Activated CD4-positive, alpha-beta T cell treated with anti-CD3 and anti-CD28 coated beads for 4 hours (primary cell): ENCODE data around the gene PRRG2.

ENCODE experiments used
- DNase-seq, 2 donors: peaks; one replicate each; pipeline ENCODE4 v3.0.0-alpha.2; 2020

Gene PRRG2

GRCh38 chr19:49557641-49558325 is 23.3 kb upstream of the PRRG2 start:
- no peak for DNase-seq

DNA sequence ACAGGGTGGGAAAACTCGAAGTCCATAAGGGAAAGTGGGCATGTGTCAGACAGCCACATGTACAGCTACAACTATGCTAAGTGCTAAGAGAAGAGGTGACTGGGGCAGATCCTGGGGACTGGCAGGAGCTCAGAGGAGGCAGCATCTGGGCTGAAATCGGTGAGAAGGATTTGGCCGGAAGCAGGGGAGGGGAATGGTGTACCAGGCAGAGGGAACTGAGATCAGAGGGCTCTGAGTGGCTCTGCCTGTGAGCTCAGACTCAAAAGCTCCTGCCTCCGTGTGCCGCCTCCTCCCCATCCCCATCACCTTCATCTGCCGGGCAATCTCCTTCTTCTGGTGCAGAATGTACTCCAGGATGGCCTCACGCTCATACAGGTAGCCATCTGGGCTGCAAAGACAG is 22.5 kb upstream of the PRRG2 start:
- peak; percentile 18 to 32 for DNase-seq

- no peak for DNase-seq
Observed at GRCh38 chr19:49559443-49559842, 21.7 kb upstream of the PRRG2 start.

- no peak for DNase-seq
Observed at GRCh38 chr19:49559928-49560327, 21.2 kb upstream of the PRRG2 start.

- DNase-seq: peak; percentile 43 to 44
Observed at GRCh38 chr19:49560358-49560900, 20.7 kb upstream of the PRRG2 start.

GRCh38 chr19:49564616-49565045 is 16.5 kb upstream of the PRRG2 start:
- DNase-seq: peak; percentile 45 to 58

DNA sequence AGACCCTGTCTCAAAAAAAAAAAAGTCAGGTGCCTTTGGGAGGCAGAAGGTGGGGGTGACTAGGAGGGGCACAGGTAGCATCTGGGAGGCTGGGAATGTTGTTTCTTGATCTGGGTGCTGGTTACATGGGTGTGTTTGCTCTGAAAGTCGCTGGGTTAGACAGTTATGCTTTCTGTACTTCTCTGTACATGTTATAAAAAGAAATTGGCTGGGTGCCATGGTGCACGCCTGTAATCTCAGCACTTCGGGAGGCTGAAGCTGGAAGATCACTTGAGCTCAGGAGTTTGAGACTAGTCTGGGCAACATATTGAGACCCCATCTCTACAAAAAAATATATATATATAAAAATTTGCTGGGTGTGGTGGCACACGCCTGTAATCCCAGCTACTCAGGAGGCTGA is 15.9 kb upstream of the PRRG2 start:
- peak in 1 of 2 donors; percentile 23 for DNase-seq

- no peak for DNase-seq
Observed at GRCh38 chr19:49566302-49566701, 14.8 kb upstream of the PRRG2 start.

DNA sequence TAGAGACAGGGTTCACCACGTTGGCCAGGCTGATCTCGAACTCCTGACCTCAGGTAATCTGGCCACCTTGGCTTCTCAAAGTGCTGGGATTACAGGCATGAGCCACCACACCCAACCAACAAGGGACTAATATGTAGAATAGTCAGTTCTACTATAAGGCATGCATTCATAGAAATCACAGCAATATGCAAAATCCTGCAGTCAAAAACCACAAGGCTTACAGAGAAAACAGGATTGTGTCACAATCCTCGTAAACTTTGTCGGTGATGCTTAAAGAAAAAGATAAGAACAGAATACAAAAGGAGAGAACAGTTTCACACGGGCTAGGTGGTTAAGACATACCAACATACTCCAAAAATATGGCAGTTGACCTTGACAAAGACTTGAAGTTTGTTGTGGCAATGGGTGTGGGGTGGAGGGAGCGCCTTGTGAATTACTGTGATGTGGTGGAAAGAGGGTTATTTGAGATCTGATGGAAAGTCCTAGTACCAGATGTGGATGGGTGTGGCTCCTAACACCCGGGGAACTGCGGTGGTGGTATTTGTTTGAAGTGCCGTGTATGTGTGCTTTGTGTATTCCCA is 13.2 kb upstream of the PRRG2 start:
- DNase-seq: peak; percentile 56 to 65

DNA sequence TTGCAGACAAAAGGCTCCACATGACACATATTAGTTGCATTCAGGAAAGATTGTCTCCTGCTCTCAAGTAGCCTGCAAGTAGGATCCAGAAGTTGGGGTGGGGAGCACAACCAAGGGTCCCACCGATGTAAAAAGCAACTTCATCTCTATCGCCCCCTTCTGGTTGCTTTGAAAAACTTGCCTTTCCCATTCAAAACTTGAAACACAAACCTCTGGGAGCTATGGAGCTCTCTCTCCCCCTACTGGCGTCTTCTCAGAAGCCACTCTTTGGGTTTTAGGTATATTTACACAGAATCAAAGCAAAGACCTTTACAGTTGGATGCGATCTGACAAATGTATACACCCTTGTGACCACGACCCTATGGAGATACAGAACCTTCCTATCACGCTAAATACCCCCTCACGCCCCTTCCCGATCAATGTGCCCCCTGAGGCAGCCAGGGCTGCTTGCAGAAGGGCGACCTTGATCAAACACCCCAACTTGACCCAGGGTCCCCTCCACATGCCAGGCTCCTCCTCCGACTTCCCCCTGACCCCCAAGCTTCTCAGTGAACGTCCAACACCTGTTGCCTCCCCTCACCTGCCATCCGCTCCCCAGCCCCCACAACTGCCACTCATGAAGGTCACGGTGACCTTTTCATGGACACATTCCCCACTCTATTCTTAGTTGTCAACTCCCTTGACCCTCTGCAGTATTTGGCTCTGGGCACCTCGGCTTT is 10.8 kb upstream of the PRRG2 start:
- peak; percentile 65 to 78 for DNase-seq

- peak; percentile 24 to 50 for DNase-seq
Observed at GRCh38 chr19:49570997-49571676, 10.0 kb upstream of the PRRG2 start.

- no peak for DNase-seq
Observed at GRCh38 chr19:49573009-49573408, 8.1 kb upstream of the PRRG2 start.

GRCh38 chr19:49573425-49573824 is 7.7 kb upstream of the PRRG2 start:
- no peak for DNase-seq

DNA sequence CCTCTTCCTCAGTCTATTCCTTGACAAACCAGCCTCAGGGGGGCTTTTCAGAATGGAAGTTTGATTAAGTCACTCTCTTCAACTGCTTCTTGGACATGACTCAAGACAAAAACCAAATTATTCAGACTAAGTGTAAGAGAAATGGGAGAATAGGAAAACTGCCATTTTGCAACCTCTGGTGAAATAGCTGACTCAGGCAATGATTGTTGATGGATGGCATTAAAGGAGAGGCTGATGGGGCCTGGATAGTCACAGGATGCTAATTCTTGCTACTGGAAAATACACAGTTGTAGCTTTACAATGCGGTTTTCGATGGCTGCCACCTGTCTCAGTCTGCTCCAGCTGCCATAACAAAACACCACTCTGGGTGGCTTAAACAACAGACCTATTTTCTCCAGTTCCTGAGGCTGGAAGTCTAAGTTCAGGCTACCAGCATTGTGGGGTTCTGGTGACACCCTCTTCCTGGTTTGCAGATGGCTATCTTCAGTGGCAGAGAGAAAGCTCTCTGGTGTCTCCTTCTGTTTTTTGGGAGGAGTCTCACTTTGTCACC is 6.8 kb upstream of the PRRG2 start:
- DNase-seq: no peak

DNA sequence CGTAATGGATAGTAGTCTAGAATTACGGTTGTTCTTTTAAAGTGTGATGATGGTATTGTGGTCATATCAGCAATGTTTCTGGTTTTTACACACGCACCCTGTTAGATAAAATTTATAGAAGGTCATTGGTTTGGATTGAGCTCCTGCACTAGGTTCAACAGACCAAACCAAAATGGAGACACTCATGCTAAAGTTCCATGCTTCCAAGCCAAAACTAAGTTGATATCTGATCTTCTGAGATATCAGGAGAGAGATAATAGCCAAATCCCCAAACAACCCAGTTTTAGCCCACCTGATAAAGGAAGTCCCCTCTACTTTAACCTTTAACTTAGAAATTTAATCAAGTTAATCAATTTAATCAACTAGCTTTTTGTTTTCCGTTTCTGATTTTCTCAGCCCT is 1.9 kb upstream of the PRRG2 start:
- no peak for DNase-seq

- no peak for DNase-seq
Observed at GRCh38 chr19:49579947-49580263, 1.2 kb upstream of the PRRG2 start.

DNA sequence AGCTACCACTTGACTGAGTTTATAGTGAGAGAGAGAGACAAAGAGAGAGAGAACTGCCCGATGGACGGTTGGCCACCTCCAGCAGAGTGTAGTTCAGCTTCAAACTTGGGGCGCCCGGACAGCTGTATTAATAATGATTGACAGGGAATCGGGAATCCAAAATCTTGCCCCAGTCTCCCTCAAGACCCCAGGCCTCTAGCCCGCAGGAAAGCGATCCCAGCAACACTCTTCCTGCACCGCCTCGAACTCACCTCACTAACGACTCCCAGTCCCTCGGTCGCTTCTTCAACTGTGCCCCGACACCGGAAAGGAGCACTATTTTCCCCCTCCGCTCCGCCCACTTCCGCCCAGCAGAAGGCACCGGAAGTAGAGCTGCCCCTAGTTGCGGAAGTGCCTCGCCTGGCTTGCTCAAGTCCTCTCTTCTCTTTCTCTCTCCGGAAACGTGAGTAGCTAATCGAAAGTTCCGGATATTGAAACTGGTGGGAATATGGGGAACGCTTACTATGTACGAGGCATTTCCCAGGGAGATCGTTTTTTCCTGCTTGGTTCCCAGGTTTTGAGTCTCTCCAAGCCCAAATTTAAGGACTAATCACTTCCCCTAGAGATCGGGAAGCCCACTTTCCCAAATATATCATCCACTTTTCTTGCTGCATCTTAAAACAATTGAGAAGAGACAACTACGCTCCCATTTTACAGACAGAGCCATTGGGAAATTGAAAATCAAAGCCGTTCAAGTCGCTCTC is 681 bp upstream of the PRRG2 start, which contains the start of gene NOSIP:
NOSIP (minus strand) TSS at position 293 of the 743 bp plus-strand sequence. CDS start 19,865 bp downstream, outside the sequence.
- peak; percentile 95 to 97 for DNase-seq

DNA sequence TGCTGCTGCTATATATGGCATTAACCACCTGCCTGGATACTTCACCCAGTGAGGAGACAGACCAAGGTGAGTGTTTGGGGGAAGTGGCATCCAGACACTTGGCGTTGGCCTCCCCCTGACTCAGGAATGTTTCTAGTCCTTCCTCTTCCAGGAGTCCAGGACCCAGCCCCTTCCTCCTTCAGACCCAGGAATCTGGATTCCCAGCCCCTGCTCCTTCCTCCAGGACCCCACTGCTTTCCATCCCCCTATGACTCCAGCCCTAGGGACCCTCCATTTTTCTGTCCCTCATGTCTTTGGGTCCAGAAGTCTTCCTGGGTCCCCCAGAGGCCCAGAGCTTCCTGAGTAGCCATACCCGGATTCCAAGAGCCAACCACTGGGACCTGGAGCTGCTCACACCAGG is 2.1 kb downstream of the PRRG2 start:
- DNase-seq: no peak

- DNase-seq: no peak
Observed at GRCh38 chr19:49585023-49585422, 3.9 kb downstream of the PRRG2 start.

DNA sequence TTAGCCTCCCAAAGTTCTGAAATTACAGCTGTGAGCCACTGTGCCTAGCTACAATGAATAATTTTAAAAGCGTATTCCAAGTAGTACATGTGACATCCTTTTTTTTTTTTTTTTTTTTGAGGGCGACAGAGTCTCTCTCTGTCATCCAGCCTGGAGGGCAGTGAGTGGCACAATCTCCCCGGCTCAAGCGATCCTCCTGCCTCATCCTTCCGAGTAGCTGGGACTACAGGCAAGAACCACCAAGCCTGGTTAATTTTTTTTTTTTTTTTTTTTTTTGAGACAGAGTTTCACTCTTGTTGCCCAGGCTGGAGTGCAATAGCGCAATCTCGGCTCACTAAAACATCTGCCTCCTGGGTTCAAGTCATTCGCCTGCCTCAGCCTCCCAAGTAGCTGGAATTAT is 6.1 kb downstream of the PRRG2 start:
- DNase-seq: no peak

DNA sequence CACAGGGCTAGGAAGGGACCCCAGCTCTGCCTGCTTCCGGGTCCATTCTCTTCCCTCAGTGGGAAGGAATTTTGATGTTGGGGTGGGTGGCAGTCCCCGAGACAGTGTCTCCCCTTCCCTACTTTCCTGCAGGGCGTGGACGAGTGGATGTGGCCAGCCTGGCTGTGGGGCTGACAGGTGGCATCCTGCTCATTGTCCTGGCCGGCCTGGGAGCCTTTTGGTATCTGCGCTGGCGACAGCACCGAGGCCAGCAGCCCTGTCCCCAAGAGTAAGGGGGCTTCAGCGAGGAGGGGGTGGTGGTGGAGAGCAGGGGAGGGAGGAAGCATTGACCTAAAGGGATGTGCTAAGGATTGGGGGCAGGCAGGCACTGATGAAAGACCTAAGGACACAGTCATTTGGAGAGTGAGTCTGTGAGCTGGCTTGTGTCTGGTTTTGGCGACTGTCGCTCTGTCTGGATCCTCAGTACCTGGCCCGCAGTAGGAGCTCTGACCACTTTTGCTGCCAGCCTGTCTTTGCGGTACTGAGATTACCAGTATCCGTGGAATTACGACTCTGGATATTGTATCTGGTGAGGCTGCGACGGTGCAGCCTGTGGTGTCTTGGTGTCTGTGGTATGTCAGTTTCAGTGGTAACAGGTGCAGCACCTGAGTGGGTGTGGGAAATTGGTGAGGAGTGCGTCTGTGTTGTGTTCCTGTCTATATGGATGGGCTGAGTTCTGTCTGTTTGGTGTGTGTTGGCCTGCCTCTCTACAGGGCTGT is 7.4 kb downstream of the PRRG2 start:
- DNase-seq: peak; percentile 41 to 44
